Thyroid gland (tissue), 4 donors: Measurements from ENCODE around the gene KDM4B.

ENCODE experiments used
- CTCF ChIP-seq, 6 experiments: fragments of 200-600 bp in 3 of 6; fragments of 450-650 bp in 3 of 6; sonication (generic) in 3 of 6; IDR thresholded peaks; one replicate each; pipeline ENCODE4 v1.5.1; 2016 to 2019; ENCODE audit warnings: antibody characterized with exemption in 6 of 6, mild to moderate bottlenecking in 2 of 6, inconsistent platforms in 1 of 6, moderate library complexity in 1 of 6
- POLR2A ChIP-seq, 2 donors: fragments of 450-650 bp; IDR thresholded peaks; one replicate each; pipeline ENCODE4 v1.6.1; 2017; ENCODE audit warnings: antibody characterized with exemption in 2 of 2, mild to moderate bottlenecking in 2 of 2, moderate library complexity in 1 of 2

DNA sequence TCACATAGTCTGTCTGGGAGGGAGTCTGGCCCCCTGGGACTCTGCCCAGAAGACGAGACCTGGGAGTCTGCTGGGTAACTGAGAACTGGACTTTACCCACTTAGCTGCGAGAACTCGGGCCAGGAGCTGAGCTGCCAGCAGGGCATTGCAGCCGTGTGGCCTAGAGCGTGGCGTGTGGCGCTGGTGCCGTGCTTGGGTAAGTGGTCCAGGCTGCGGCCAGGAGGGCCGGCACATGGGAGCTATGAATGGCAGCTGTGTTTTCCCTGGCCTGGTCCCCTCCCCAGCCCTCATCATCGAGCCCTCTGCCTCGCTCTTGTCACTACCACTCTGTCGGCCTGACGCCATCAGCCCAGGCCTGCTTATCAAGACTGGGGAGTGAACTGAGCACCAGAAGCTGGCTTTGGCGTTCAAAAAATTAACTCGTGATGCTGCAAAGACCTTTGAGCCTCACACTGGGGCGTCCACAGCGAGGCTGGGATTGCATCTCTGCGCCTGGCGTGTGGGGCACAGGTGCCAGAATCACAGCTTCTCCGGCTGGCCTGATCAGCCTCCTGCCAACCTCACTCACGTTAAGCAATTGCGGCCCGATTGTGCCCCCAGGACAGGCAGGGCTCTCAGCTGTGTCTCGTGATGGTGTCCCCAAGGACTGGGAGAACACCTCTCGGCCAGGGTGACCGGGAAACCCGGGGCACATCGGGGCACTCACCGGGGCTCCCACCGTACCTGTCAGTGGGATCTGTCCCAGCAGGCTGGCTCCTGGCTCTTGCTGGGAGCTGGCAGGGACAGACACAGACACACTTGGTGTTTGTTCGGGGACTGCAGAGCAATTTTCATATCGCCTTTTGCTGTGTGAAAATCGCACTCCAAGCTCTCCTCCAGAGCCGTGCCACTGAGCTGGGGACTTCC, 85.9 kb downstream of the KDM4B start:
- TF ChIP-seq CTCF (IDR thresholded peaks at IDR 0.05) (no peak), POLR2A (IDR thresholded peaks at IDR 0.05) (no peak)
